GM12878 (cell line): Measurements from ENCODE around the gene PKN2. TPM values are rescaled to one million over a fixed set of nuclear protein-coding genes. Genes with fewer than 3 reads are reported as not detected.

Source experiments
- ATAC-seq: fragments of 200-7000 bp; cut with Tn5 transposase; 3 replicates; pipeline ENCODE4 v1.9.1; 2020; ENCODE audit warnings: mild to moderate bottlenecking, moderate library complexity
- BruUV-seq: library from RNA; stranded (reverse); fragments of 400-500 nt; replicated peaks from 2 replicates; lab custom pipeline; 2021; lab: Mats Ljungman, UMichigan
- CTCF ChIA-PET: fragments of 300-600 bp; sonication (Branson Sonifier 250); formaldehyde crosslinking; extraction: SDS; loops from one replicate; lab custom pipeline; 2021; ENCODE audit warnings: inconsistent platforms; lab: Yijun Ruan, JAX
- POLR2A ChIA-PET: fragments of 350-600 bp; formaldehyde crosslinking; extraction: SDS; loops from one replicate; lab custom pipeline; 2021; ENCODE audit warnings: inconsistent platforms; lab: Charles Lee
- RAD21 ChIA-PET: fragments of 300-600 bp; sonication (Branson Sonifier 250); formaldehyde crosslinking; loops from one replicate; lab custom pipeline; 2023; ENCODE audit warnings: antibody characterized with exemption; ENCODE audit not compliant: unreplicated experiment; lab: Charles Lee
- SMC1A ChIA-PET: fragments of 300-600 bp; sonication (Branson Sonifier 250); formaldehyde crosslinking; loops from one replicate; lab custom pipeline; 2023; ENCODE audit not compliant: unreplicated experiment, uncharacterized antibody; lab: Charles Lee
- DNase-seq: peaks from one replicate; pipeline ENCODE4 v3.0.0-alpha.2; 2011; ENCODE audit warnings: low read depth, low spot score
- FAIRE-seq: peaks from 3 replicates; lab custom pipeline; 2011; peaks lifted over from hg19 to GRCh38; lab: Jason Lieb, UNC
- H2AFZ ChIP-seq: 2 replicates; pipeline ENCODE4 v1.6.0; 2011; ENCODE audit warnings: low read depth, low read length, control low read depth; ENCODE audit not compliant: control insufficient read depth
- H3K27ac ChIP-seq: 2 replicates; pipeline ENCODE4 v1.5.1; 2011; ENCODE audit warnings: control low read depth; ENCODE audit not compliant: control insufficient read depth, insufficient read depth
- H3K27me3 ChIP-seq, 2 experiments: replicated peaks in 1 of 2; 2 replicates each; pipeline versions ENCODE4 v1.6.0 to v1.6.1; 2011; ENCODE audit warnings: low read length in 1 of 2; ENCODE audit not compliant: control insufficient read depth in 2 of 2, insufficient read depth in 2 of 2
- H3K36me3 ChIP-seq, 2 experiments: 2 replicates each; pipeline ENCODE4 v1.5.1; 2011; ENCODE audit warnings: low read length in 1 of 2; ENCODE audit not compliant: control insufficient read depth in 2 of 2, insufficient read depth in 2 of 2
- H3K4me1 ChIP-seq: 2 replicates; pipeline ENCODE4 v1.6.1; 2011; ENCODE audit warnings: mild to moderate bottlenecking, low read length, moderate library complexity, mixed read lengths; ENCODE audit not compliant: control insufficient read depth, insufficient read depth
- H3K4me2 ChIP-seq: 2 replicates; pipeline ENCODE4 v1.6.0; 2011; ENCODE audit warnings: control low read depth; ENCODE audit not compliant: control insufficient read depth, insufficient read depth
- H3K4me3 ChIP-seq: fragments of 200-600 bp; sonication (generic); 2 replicates; pipeline ENCODE4 v1.5.1; 2016
- H3K79me2 ChIP-seq: 2 replicates; pipeline ENCODE4 v1.6.0; 2011; ENCODE audit warnings: low read length; ENCODE audit not compliant: control insufficient read depth, insufficient read depth
- H3K9ac ChIP-seq: 2 replicates; pipeline ENCODE4 v1.8.0; 2011; ENCODE audit warnings: low read length, control low read depth, mixed read lengths; ENCODE audit not compliant: control insufficient read depth, insufficient read depth
- H3K9me3 ChIP-seq: replicated peaks from 3 replicates; pipeline ENCODE4 v1.5.1; 2011; ENCODE audit warnings: mild to moderate bottlenecking, low read length; ENCODE audit not compliant: control insufficient read depth, insufficient read depth
- H4K20me1 ChIP-seq: 2 replicates; pipeline ENCODE4 v1.6.0; 2011; ENCODE audit not compliant: control insufficient read depth, insufficient read depth
- ATF7 ChIP-seq: fragments of 450-650 bp; IDR thresholded peaks from 2 replicates; pipeline ENCODE4 v1.6.1; 2016; ENCODE audit warnings: low read depth, mild to moderate bottlenecking
- CTCF ChIP-seq, 3 experiments: IDR thresholded peaks in 2 of 3; conservative IDR thresholded peaks in 1 of 3; 2 replicates each; pipeline ENCODE4 v1.5.1; 2011; ENCODE audit warnings: low read depth in 3 of 3, low read length in 3 of 3, mild to moderate bottlenecking in 3 of 3, control low read depth in 2 of 3, moderate library complexity in 2 of 3, inconsistent platforms in 1 of 3, mixed read lengths in 1 of 3; ENCODE audit not compliant: control insufficient read depth in 2 of 3, insufficient read depth in 1 of 3; ENCODE audit errors: extremely low read depth in 1 of 3
- RAD21 ChIP-seq: IDR thresholded peaks from 2 replicates; pipeline ENCODE4 v1.6.1; 2011; ENCODE audit warnings: mild to moderate bottlenecking, low read depth, low read length, moderate library complexity; ENCODE audit not compliant: insufficient read depth
- WGBS: methylation state at CpG from one replicate; pipeline ENCODE4 v1.1.6; 2016; ENCODE audit warnings: low lambda C conversion rate; ENCODE audit not compliant: insufficient replicate concordance, insufficient coverage; ENCODE audit errors: missing lambda C conversion rate; 5-methylcytosine and 5-hydroxymethylcytosine counted together
- in situ Hi-C: fragments of 300-500 bp; cut with MboI; formaldehyde crosslinking; loops from 9 replicates; pipeline ENCODE4 v1.14.3; 2018; ENCODE audit warnings: mixed read lengths
- intact Hi-C: fragments of 100-400 bp; cut with micrococcal nuclease; formaldehyde crosslinking; loops from one replicate; pipeline ENCODE4 v1.14.2; 2022; ENCODE audit not compliant: unreplicated experiment
- polyA plus RNA-seq, 11 experiments: library from polyadenylated mRNA; depleted of rRNA in 4 of 11; unstranded in 6 of 11; stranded (reverse) in 5 of 11; fragments of >200 nt; fragmentation: Nextera tagmentation in 4 of 11; fragmentation: Illumina TruSeq in 1 of 11; extraction: Ambion mirVana in 4 of 11; extraction: Trizol in 1 of 11; gene quantifications; 1 replicate in 1 of 11; 2 replicates in 10 of 11; pipeline versions ENCODE4 v1.2.1 to v1.2.3, GENCODE V29; 2011 to 2016; ENCODE audit warnings: inconsistent platforms in 2 of 11, missing spikeins in 2 of 11, low read depth in 1 of 11
- total RNA-seq, 4 experiments: library from RNA; depleted of rRNA in 3 of 4; stranded (reverse); fragments of >200 nt in 3 of 4; fragmentation: Illumina TruSeq in 1 of 4; extraction: Trizol in 1 of 4; gene quantifications; 2 replicates each; pipeline versions ENCODE4 v1.2.1 to v1.2.3, GENCODE V29; 2013 to 2021

The PKN2 gene
- total and polyA plus RNA-seq, 10 of the 15 experiments (the other 5 are each of a cell fraction or from before 2014, with no cell fraction given): 2.6 to 18.3 (median 12.9) TPM

GRCh38 chr1:88736633-88737248 is 52.7 kb downstream of the PKN2 start:
- BruUV-seq: no TSS peak
- ChIA-PET RAD21 (no interaction called here), CTCF (interaction anchor here (1.1 to 2.7 kb wide), 9 partner anchors 9 to 341 kb away, joined by 3 to 13 read pairs (median 4); no protein-coding TSS in a partner anchor), POLR2A (no interaction called here), SMC1A (interaction anchor here (1.1 to 1.5 kb wide), 4 partner anchors 8 to 140 kb away, joined by 3 to 12 read pairs (median 4); no protein-coding TSS in a partner anchor)
- 94% methylated on average over 7 of the region's 7 CpGs for WGBS
- H3K9ac ChIP-seq: no peak overlapping the region
- intact Hi-C loops (loop anchor here (1.0 kb wide), 1 partner anchor 141 kb away; no protein-coding TSS in a partner anchor), in situ Hi-C loops (no loop called here)
- H3K27me3 ChIP-seq: no peaks in the 10 kb centered on the region
- FAIRE-seq (no peak), DNase-seq (no peak), ATAC-seq (peak; percentile 90)
- H3K4me2 ChIP-seq: no peak overlapping the region
- H3K36me3 ChIP-seq: no peaks in the 10 kb centered on the region; a peak in 1 of 4 replicates
- no peak overlapping the region for H3K27ac ChIP-seq
- H3K9me3 ChIP-seq: peaks cover 10% of the 10 kb centered on the region
- H3K4me3 ChIP-seq: no peak overlapping the region
- no peak overlapping the region for H2AFZ ChIP-seq
- TF ChIP-seq CTCF (IDR thresholded peaks at IDR 0.05 in 2 of 3, conservative IDR thresholded peaks at IDR 0.05 in 1 of 3; ENCODE audit: control insufficient read depth in 2 of 3, extremely low read depth in 1 of 3, insufficient read depth in 1 of 3, low read depth in 3 of 3, low read length in 3 of 3): peak; percentile 40 to 63 (median 53); a peak in 5 of 6 replicates
- peak; percentile 55 for TF ChIP-seq RAD21
- TF ChIP-seq ATF7: no peak
- H4K20me1 ChIP-seq: peaks cover 2% of the 10 kb centered on the region; the same call in 1 of the 2 replicates
- H3K79me2 ChIP-seq: peaks cover 18% of the 10 kb centered on the region
- no peaks in the 10 kb centered on the region for H3K4me1 ChIP-seq
